A673 (cell line): ENCODE measurements around the gene PRKAR2B.

ENCODE experiments used
- EZH2 ChIP-seq: fragments of 200-600 bp; sonication (generic); IDR thresholded peaks from 2 replicates; pipeline ENCODE4 v1.6.1; 2017; ENCODE audit warnings: borderline replicate concordance, low read depth, mild to moderate bottlenecking, mixed read lengths, antibody characterized with exemption, low read length; ENCODE audit not compliant: poor library complexity, severe bottlenecking
- TF ChIP-seq, protein P1 (sequence below): fragments of 300-800, 200-600 bp; sonication (generic); conservative IDR thresholded peaks from 2 replicates; pipeline ENCODE4 v1.5.1; 2017; ENCODE audit warnings: low read depth, mild to moderate bottlenecking, antibody characterized with exemption, low read length, moderate library complexity, mixed read lengths

DNA sequence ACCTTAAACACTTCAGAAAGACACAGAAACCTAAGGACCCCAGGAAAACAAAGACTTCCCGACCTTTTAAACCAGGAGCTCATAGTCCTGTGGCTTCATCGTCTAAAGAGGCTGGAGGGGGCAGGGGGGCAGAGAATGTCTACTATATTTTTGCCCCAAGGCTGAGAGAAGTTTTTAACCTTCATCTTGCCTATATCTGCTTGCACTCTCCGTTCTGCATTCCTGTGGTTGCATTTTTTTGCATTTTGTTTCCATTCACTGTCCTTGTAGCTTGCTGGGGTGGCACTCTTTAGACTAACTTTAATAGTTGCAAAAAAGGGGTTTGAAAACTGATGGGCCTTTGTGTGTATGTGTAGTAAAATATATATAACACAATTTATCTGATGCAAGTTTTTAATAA is 23.7 kb downstream of the PRKAR2B start:
- TF ChIP-seq, protein P1, sequence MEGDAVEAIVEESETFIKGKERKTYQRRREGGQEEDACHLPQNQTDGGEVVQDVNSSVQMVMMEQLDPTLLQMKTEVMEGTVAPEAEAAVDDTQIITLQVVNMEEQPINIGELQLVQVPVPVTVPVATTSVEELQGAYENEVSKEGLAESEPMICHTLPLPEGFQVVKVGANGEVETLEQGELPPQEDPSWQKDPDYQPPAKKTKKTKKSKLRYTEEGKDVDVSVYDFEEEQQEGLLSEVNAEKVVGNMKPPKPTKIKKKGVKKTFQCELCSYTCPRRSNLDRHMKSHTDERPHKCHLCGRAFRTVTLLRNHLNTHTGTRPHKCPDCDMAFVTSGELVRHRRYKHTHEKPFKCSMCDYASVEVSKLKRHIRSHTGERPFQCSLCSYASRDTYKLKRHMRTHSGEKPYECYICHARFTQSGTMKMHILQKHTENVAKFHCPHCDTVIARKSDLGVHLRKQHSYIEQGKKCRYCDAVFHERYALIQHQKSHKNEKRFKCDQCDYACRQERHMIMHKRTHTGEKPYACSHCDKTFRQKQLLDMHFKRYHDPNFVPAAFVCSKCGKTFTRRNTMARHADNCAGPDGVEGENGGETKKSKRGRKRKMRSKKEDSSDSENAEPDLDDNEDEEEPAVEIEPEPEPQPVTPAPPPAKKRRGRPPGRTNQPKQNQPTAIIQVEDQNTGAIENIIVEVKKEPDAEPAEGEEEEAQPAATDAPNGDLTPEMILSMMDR = no peak
- no peak for TF ChIP-seq EZH2
